Tibial nerve (tissue), 4 donors: ENCODE results near the gene MRC1.

Experiments used
- EP300 ChIP-seq, 2 donors: sonication (generic); formaldehyde crosslinking; IDR thresholded peaks; one replicate each; pipeline ENCODE4 v1.6.1; 2017; ENCODE audit warnings: antibody characterized with exemption in 2 of 2, mild to moderate bottlenecking in 1 of 2
- POLR2A ChIP-seq, 2 donors: fragments of 450-650 bp; IDR thresholded peaks; one replicate each; pipeline ENCODE4 v1.6.1; 2017; ENCODE audit warnings: antibody characterized with exemption in 2 of 2, mild to moderate bottlenecking in 2 of 2, moderate library complexity in 2 of 2
- TF ChIP-seq, protein P1 (sequence below), 5 experiments: fragments of 200-600 bp in 3 of 5; fragments of 450-650 bp in 2 of 5; sonication (generic) in 3 of 5; IDR thresholded peaks; one replicate each; pipeline ENCODE4 v1.5.1; 2016 to 2019; ENCODE audit warnings: antibody characterized with exemption in 5 of 5, mild to moderate bottlenecking in 3 of 5, moderate library complexity in 2 of 5

DNA sequence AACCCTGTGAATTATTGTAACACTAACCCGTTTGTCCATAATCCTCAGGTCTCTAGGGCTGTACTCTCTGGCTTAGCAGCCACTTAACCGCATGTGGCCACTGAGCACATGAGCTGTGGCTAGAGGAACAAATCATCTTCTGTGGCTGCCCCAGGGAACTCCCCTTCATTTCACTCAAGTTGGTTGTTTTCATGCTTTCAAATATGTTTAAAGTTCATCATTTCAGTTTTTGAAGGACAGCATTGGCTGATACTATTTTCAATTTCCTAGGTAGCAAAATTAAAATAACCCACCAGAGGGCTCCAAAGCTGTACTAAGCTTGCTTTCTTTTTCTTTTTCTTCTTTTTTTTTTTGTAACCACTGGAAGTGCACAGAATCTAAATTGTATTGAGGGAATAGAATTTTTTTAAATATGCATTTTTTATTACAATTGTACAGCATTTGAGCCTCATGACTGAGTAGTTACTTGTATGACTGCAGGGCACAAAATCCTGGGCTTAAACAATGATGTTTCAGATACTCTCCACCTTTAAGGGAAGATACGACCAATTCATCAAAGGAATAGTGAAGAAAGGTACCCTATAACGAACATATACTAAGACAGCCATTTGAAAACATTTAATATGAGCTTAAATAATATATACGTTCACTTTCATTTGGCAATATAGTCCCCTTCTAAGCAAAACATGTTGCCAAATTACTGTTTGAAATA lies 38.6 kb downstream of the MRC1 start:
- TF ChIP-seq, protein P1, sequence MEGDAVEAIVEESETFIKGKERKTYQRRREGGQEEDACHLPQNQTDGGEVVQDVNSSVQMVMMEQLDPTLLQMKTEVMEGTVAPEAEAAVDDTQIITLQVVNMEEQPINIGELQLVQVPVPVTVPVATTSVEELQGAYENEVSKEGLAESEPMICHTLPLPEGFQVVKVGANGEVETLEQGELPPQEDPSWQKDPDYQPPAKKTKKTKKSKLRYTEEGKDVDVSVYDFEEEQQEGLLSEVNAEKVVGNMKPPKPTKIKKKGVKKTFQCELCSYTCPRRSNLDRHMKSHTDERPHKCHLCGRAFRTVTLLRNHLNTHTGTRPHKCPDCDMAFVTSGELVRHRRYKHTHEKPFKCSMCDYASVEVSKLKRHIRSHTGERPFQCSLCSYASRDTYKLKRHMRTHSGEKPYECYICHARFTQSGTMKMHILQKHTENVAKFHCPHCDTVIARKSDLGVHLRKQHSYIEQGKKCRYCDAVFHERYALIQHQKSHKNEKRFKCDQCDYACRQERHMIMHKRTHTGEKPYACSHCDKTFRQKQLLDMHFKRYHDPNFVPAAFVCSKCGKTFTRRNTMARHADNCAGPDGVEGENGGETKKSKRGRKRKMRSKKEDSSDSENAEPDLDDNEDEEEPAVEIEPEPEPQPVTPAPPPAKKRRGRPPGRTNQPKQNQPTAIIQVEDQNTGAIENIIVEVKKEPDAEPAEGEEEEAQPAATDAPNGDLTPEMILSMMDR (IDR thresholded peaks at IDR 0.05) = peak in 4 of 5 experiments; percentile 28 to 40 (median 32)
- TF ChIP-seq POLR2A (IDR thresholded peaks at IDR 0.05) = no peak
- TF ChIP-seq EP300 (IDR thresholded peaks at IDR 0.05) = no peak
